ENCODE results near the gene UQCRQ.

The UQCRQ gene

DNA sequence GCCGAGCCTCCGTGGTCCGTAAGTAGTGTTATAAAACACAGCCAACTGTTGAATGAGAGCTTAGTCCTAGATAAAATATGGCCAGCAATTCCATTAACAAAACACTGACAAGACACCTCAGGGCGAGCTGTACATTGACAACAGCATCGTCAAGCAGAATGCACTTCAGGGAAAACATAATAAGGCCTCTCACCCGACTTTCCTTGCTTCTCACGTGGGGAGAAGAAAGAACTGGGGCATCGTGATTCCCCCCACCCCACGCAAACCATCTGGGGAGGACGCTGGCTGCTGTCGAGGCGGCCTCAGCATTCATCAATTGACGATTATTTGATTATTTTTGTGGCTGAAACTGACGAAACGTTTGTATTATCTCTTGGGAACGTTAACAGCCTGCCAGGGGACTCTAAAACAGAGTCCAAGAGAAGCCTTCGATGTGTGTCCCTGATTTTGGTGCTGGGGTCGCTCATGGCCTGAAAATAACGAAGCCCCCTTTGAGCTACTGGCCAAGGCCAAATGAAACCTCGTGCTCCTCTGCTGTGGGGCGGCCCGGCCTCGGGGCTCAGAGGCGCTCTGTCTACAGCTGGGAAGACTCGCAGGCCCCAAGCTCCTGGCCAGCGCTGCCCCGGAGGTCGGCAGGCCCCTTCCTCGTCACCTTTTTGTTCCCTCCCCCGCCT lies 637 bp upstream of the UQCRQ start:
- no peak for DNase-seq (ENCODE audit: low read depth, low spot score)
- peak overlapping the region; percentile 72 for H3K27ac ChIP-seq

DNA sequence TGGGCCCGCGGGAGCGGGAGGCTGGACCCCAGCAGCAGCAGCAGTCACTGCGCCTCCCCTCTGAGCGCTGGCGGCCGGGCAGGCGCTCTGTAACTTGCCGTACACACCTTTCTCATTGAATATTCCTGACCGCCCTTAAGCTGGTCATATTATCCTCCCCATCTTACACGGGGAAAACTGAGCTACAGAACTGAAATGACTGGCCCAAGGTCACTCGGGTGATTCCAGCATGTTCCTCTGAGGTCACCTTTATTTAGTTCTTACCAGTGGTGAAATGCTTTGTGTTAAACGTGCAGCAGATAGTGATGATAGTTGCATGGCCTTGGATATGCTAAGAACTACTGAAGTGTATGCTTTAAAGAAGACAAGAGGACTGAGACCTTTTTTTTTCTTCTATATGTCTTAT lies 607 bp downstream of the UQCRQ start:
- DNase-seq (ENCODE audit: low read depth, low spot score): no peak
- H3K27ac ChIP-seq: peak overlapping the region; percentile 72

DNA sequence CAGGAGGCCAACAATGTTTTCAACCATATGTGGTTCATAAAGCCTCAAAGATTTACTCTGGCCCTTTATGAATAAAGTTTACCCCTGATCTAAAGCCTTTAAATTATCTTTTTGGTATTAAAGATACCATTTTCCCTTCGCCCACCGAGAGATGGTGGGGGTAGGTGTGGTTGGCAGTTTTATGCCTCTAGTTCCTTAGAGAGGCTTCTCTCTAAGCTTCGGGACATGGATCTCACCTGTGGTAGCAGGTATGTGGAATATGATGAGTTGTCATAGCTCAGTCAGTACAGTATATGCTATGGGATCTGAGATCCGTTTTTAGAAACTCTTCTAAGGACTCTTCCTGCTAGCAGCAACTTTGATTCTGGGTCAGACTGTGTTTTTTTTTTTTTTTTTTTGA lies 2.3 kb downstream of the UQCRQ start:
- DNase-seq (ENCODE audit: low read depth, low spot score): no peak
- peak overlapping the region; percentile 1 for H3K27ac ChIP-seq

DNA sequence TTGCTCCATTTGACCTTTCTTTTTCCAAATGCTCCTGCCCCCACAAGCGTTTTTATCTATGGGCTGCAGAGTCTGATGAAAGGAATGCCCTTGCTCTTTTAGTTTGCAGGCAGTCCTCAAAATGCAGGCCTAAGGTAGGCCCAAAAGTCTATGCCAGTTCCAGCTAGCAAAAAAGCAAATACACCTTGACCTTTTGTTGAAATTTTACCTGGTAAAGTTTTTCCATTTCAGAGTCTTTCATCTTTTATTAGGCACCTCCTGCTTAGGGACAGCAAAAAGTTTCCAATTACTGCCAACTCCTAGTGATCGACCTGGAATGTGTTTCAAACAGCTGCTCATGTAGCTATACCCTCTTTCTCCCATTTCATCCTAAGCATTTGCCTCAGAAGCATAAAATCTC lies 4.4 kb downstream of the UQCRQ start:
- no peak for DNase-seq (ENCODE audit: low read depth, low spot score)
- H3K27ac ChIP-seq: no peak overlapping the region

DNA sequence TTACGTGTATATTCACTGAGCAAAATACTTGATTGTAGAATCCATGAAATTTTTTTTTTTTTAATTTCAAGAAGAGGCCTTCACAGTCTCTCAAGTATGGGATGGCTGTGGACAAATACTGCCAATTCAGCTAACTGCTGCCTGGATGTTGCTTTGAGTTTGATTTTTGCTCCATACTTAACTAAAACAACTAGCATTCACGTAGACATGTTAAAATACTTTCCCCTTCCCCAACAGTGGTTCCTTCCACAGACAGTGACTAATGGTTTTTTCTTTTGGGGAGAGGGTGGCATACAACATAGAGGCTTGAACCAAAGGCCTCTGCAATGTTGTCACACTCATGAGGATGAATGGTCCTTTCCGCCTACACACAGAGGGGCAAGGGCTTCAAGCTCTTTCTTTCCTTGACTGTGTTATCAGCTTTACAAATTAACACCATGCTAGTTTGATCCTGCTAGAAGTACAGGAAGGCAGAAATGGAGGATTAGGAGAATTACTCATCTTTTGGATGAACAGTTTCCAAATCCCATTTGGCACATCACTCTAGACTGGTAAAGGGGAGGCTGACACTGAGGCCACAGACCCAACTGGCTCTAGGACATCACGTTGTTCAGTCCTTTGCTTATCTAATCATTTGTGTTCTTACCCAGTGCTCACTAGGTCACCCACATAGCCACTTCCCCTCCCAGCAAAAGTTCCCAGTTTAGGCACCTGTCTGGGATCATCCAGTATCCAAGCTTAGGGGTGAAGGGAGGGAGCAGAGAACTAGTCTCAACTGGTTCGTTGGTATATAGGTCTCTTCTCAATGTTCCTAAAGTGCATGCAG lies 5.2 kb downstream of the UQCRQ start:
- no peak overlapping the region for H3K27ac ChIP-seq
- DNase-seq (ENCODE audit: low read depth, low spot score): no peak

DNA sequence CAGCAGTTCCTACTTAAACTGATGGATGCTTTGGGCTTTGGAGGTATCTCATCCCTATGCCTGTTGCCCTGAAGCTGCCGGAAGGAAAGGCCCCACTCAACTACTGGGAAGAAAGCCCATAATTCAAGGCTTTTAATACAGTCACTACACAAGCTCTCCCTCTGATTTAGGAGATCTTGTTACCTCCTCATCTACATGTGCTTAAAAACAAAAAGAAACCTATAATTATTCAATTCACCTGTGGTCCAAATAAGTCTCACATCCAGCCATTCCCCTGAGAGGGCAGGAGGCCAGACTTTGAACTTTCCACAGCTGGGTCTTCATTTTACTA lies 6.3 kb downstream of the UQCRQ start:
- no peak for DNase-seq (ENCODE audit: low read depth, low spot score)
- H3K27ac ChIP-seq: no peak overlapping the region

DNA sequence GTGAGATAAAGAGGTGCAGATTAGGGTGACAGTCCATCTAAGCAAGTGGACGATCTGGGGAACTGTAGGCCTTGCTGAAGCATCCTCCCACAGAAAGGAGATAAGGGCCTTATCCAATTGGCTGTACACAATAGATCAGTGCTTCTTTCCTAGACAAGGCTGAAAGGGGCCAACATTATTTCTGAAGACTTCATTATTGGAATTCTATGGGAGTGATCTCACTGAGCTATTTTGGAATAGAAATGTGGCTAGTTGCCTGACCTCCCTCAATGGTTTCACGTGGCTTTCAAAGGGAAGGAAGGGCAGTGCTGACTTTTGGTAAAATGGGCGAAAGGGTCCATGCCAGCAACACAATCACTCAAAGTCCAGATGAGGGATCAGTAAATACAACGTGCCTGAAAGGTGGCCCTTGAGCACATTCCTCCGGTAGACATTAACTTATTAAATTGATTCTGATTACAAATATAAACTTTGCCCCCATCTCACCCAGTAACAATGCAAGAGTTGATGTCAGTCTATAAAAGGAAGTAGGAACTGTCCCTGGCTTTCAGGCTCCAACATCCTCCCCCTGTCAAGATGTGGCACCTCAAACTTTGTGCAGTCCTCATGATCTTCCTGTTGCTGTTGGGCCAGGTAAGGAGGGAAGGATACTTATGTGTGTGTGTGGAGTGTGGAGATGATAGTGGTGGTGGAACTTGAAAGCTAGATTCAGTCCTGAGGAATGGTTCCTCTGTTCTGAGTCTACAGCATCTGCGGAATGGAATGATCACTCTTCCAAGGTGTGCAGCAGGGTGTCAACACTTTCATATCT lies 6.9 kb downstream of the UQCRQ start, which contains the start of gene LEAP2:
LEAP2 (plus strand) TSS at position 550 of the 811 bp plus-strand sequence; CDS start at position 577, 27 bp downstream.
- H3K27ac ChIP-seq: no peak within 1 kb of the TSS
- DNase-seq (ENCODE audit: low read depth, low spot score): no peak

DNA sequence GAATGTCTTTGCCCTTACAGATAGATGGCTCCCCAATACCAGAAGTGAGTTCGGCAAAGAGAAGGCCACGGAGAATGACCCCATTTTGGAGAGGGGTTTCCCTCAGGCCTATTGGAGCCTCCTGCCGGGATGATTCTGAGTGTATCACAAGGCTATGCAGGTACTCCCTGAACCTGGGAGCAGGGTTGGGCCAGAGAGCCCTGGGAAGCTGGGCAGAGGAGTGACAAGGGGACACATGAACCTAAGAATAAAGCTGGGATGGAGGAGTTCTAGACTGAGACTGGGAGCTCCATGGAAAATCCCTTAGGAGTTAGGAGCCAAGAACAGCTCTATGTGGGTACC lies 7.5 kb downstream of the UQCRQ start:
- H3K27ac ChIP-seq: no peak overlapping the region

DNA sequence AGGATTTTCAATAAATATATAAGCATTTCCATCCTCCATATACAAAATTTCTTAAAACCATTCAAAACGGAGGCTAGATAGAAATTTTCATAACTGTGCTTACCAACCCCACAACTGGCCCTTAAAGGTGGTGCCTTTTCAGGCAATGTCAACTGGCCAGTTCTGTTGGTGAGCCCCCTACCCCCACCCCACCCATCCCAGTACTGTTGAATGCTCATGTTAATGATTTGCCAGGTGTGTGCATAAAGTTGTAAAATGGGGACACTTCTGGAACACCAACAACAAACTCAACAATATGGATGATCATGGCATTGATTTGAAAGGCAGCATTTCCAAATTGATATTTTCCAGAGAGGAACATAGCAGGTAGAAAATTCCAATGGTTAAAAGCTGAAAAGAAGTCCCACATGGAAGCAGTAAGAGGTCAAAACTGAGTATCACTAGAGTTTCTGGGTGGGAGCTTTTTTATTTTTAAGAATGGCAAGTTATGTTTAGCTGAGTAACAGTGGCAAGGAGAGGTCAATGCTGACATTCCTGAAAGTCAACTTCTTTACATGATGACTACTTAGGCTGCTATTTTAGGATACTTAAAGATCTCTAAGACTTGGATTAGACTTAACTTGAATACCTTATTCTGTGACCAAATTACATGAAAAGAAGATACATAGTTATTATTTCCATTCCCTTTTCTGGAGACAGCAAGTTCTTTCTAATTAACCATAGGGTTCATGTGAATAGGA lies 9.7 kb downstream of the UQCRQ start:
- no peak overlapping the region for H3K27ac ChIP-seq
- DNase-seq (ENCODE audit: low read depth, low spot score): no peak

More for the DNA sequence above, 7.5 kb downstream of the UQCRQ start:
- DNase-seq (ENCODE audit: low read depth, low spot score): no peak

DNA sequence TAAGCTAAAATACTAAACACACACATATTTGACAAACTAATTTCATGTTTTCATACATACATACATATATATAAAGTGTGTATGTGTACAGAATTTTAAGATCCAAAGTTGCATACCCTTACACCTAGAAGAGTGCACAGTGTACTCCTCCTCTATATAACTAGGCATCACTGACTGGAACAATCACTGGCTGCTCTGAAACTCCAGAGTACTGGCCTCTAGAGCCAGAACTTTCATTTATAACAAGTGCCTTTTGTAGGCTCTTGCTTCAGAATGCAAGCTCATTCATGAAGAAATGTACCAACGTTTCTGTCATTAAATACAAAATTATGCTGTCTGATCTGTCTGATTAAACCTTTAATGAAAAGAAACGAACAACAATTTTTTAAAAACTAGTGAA lies 11.0 kb downstream of the UQCRQ start:
- no peak overlapping the region for H3K27ac ChIP-seq
- DNase-seq (ENCODE audit: low read depth, low spot score): no peak

DNA sequence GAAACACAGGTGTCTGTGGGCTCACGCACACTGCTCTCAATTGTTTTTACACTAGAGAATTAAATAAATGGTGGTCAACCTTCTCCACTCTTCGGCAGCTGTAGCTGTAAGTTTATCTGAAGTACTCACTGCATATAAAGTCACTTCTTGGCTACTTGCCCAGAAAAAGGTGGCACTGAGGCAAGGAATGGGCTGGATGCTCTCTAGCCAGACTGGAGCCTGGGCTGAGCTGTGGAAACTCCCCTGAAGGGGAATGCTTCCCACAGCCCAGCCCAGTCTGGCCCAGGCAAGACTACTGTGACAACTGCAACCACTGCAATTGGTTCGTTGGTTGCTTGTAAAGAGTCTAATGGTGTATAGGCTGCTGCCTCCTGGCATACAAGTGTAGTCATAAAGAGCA lies 11.5 kb downstream of the UQCRQ start:
- DNase-seq (ENCODE audit: low read depth, low spot score): no peak
- H3K27ac ChIP-seq: no peak overlapping the region

DNA sequence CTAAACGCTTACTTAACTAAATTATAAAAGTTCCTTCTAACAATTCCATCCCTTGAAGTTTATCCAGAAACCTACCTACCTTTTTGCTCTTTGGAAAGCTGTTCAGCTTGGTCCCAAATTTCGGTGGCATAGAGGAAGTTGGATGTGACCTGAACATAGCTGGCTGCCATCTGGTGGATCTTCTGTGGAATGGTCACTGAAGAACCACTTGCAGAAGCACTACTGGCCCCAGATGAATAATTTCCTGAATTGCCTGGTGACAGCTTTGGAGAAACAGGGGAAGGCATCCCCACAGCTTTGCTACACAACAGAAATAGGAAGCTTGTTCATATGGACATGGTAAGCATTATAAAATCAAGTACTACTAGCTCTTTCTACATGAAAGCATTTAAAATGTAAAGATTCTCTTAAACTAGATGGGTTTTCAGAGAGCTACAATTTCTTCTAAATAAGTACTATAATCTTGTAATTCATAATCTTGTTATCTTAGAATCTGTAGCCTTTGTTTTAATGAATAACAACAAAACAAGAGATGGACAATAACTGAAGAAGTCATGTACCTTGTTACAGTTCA lies 16.9 kb downstream of the UQCRQ start:
- no peak for DNase-seq (ENCODE audit: low read depth, low spot score)

DNA sequence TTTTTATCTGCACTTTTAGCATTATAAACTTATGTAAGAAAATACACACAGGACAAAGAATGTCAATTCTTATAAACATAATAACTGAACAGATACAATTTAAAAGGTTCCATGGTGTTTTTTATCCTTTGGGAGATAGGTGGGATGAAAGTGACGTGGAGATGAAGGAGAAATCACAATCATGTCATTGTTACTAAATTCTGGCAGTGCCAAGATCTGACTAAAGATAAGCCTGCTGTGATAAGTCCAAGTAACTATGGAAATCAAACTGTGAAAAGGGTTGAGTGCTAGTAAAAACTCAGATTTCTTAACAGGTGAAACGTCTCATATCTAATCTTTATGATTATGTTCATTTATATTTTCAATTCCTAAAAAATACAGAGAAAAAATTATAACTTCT lies 18.1 kb downstream of the UQCRQ start:
- DNase-seq (ENCODE audit: low read depth, low spot score): no peak
- H3K27ac ChIP-seq: no peak overlapping the region

More for the DNA sequence above, 16.9 kb downstream of the UQCRQ start:
- H3K27ac ChIP-seq: no peak overlapping the region

DNA sequence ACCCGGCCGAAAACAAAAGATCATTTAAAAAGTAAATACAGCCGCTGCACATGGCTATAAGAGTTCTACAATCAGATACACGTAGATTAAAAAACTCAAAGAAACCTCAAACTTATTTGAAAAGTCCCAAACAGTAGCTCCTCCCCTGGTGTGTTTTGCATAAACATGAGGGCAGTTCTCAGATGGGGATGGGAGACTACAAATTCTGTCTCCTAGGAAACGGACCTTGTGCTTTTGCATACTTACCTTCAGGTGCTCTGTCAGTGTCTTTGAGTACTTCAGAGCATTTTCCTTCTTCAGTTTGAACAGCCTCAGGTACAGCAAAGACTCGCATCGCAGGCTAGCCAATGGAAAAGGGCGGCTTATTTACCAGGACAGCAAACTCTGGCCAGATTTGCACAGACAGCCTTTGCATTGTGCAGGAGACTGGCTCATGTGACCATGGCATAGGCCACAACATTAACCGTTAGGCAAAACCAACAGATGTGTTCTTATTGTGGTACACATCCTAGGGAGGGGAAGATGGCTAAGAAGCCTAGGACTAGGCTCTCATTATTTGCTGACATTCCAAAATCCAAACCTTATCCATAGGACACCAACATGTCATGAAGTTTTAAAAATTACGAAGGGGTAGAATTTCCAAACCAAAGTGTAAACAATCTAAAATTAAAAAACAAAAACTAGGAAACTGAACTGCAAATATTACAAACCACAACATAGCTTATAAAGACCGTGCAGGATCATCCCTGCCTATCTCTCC lies 19.8 kb downstream of the UQCRQ start:
- H3K27ac ChIP-seq: no peak overlapping the region
- DNase-seq (ENCODE audit: low read depth, low spot score): no peak

DNA sequence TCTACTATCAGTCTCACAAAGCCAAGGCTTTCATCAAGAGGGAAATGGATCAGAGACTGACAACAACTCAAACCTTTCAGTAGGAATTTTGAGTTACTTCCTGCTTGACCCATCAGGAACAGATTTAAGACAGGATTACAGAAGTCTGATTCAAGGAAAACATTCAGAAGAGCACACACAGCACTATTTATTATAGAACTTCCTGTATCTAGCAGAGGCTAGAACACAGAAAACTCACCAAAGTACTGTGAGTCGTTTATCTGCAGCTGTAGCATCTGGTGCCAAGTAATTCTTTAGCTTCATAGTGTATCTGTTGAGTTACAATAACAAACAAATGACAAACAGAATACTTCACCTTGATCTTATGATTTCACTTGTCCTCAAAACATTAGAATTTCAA lies 20.8 kb downstream of the UQCRQ start:
- DNase-seq (ENCODE audit: low read depth, low spot score): no peak
- no peak overlapping the region for H3K27ac ChIP-seq

DNA sequence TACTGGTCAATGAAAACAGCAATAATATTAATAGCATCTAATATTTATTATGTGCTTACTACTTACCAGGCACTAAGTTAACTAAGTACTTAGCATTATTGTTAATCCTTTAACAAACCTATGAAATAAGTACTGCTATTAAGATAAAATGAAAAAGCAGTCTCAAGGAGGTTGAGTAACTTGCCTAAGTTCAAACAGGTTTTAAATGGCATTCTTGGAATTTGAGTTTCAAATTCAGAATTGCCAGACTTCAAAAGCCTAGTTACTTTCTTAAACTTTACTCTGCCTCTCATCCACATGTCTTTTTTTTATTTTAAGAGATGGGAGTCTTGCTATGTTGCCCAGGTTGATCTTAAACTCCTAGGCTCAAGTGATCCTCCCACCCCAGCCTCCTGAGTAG lies 23.1 kb downstream of the UQCRQ start:
- DNase-seq (ENCODE audit: low read depth, low spot score): no peak
- H3K27ac ChIP-seq: no peak overlapping the region

DNA sequence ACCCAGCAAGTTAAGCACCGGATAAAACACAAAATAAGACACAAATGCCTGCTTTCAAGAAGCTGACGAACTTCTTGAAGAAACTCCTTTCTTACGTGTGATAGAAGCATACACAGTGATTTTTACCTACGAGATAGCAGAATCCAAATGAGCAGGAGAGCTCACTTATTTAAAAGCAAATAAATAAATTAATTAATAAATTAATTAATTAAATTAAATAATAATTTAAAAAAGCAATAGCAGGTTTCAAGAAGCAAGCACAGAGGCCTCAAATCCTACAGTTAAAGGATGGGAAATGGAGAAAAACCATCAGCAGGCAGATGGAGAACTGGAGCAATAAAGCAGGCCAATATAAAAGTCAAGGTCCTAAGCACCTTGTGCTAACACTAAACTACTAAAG lies 24.4 kb downstream of the UQCRQ start:
- DNase-seq (ENCODE audit: low read depth, low spot score): no peak
- no peak overlapping the region for H3K27ac ChIP-seq

DNA sequence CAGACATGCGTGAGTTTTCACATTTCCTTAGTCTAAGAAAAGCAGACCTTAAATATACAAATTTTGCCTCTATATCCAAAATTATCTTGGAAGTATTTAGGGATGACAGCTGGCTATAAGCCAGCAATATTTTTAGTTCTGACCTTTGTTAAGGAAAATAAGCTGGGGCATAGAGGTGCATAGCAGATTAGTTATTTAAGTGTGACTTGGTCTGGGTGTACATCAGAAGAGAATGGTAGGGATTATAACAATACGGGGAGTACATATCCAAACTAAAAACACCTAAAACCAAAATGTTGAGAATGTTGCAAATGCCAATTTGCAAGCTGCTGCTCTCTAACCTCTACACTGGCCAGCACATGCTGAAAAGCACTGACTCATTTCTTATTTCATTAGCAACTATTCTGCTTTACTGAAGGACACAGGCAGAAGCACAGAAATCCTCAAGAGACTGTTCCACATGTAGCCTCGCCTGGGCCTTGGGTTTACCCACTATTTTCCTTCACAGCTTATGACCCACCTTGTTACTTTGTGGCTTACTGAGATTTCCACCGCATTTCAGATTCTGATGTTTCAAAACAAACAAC lies 29.4 kb downstream of the UQCRQ start:
- no peak for DNase-seq (ENCODE audit: low read depth, low spot score)
- H3K27ac ChIP-seq: no peak overlapping the region

DNA sequence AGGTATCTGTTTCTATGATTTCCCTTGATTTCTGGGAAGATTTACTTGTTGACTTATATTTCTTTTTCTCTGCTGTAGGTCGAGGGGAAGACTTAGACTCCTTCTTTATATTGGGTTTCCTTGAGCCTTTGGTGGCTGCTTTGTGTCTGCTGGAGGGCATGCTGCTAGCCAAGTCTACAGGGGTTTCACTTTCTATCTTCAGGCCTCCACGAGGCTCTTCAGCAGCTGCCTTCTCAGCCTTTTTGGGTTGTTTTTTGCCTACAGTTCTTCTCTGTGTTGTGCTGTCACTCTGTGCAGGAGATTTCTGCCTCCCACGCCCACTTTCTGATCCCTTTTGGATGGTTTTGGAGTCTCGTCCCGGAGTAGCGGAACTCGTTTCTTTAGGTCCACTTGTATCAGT lies 30.2 kb downstream of the UQCRQ start:
- DNase-seq (ENCODE audit: low read depth, low spot score): no peak
- H3K27ac ChIP-seq: no peak overlapping the region
